ENCODE data around the gene KHDC1. TPM values are rescaled to one million over a fixed set of nuclear protein-coding genes. Genes with fewer than 3 reads are reported as not detected.

Gene KHDC1
- total RNA-seq, 1 experiment from 2014 or later, result 9.1 TPM

- Histone ChIP-seq H4K20me1 (ENCODE audit: insufficient read depth) (no peaks in the 10 kb centered on the region), H3K4me1 (ENCODE audit: control insufficient read depth in 1 of 2, insufficient read depth in 2 of 2, low read length in 2 of 2) (peaks cover 0 to 3% of the 10 kb centered on the region in 2 experiments; a peak in 1 of 4 replicates), H3K9me3 (ENCODE audit: control insufficient read depth in 1 of 2, insufficient read depth in 1 of 2, low read depth in 1 of 2, low read length in 2 of 2) (no peaks in the 10 kb centered on the region), H3K4me2 (ENCODE audit: low read length) (no peak overlapping the region), H3K27ac (ENCODE audit: low read depth, low read length) (no peak overlapping the region), H3K9me2 (ENCODE audit: insufficient read depth) (no peaks in the 10 kb centered on the region), H3K27me3 (ENCODE audit: insufficient read depth, low read length) (no peaks in the 10 kb centered on the region), H3K9ac (ENCODE audit: low read length) (no peak overlapping the region), H3K79me2 (ENCODE audit: insufficient read depth, low read length) (no peaks in the 10 kb centered on the region), H2AFZ (ENCODE audit: low read depth, low read length, poor library complexity, severe bottlenecking) (no peak overlapping the region), H3K36me3 (ENCODE audit: control insufficient read depth in 1 of 2, insufficient read depth in 2 of 2, low read length in 2 of 2) (no peaks in the 10 kb centered on the region), H3K4me3 (replicated peaks in 1 of 2; ENCODE audit: low read depth in 1 of 2, low read length in 2 of 2) (no peak overlapping the region)
- TF ChIP-seq EGR1 (IDR thresholded peaks at IDR 0.05; ENCODE audit: low read depth), result no peak
- ATAC-seq (no peak), DNase-seq (ENCODE audit: low read depth, low spot score) (no peak)
- ChIA-PET POLR2A (no interaction called here), CTCF (no interaction called here), RAD21 (ENCODE audit: low non-redundant PET in 1 of 2, low total read pairs in 2 of 2, uncharacterized antibody in 2 of 2, unreplicated experiment in 2 of 2) (interaction anchor here in 1 of 2 experiments (0.6 kb wide), 1 partner anchor 9 kb away, joined by 6 read pairs; no protein-coding TSS in a partner anchor)
- intact Hi-C loops (cut with micrococcal nuclease), result no loop called here
- no TSS peak for BruUV-seq (replicated peaks)
Measured at GRCh38 chr6:73200735-73201134, 62.3 kb downstream of the KHDC1 start.

GRCh38 chr6:73200247-73200646 lies 62.7 kb downstream of the KHDC1 start:
- ChIA-PET RAD21 (ENCODE audit: low non-redundant PET in 1 of 2, low total read pairs in 2 of 2, uncharacterized antibody in 2 of 2, unreplicated experiment in 2 of 2) (no interaction called here), POLR2A (no interaction called here), CTCF (no interaction called here)
- Histone ChIP-seq H3K9me3 (ENCODE audit: control insufficient read depth in 1 of 2, insufficient read depth in 1 of 2, low read depth in 1 of 2, low read length in 2 of 2) (no peaks in the 10 kb centered on the region), H3K36me3 (ENCODE audit: control insufficient read depth in 1 of 2, insufficient read depth in 2 of 2, low read length in 2 of 2) (no peaks in the 10 kb centered on the region), H3K79me2 (ENCODE audit: insufficient read depth, low read length) (no peaks in the 10 kb centered on the region), H2AFZ (ENCODE audit: low read depth, low read length, poor library complexity, severe bottlenecking) (no peak overlapping the region), H3K4me1 (ENCODE audit: control insufficient read depth in 1 of 2, insufficient read depth in 2 of 2, low read length in 2 of 2) (peaks cover 0 to 3% of the 10 kb centered on the region in 2 experiments; a peak in 1 of 4 replicates), H3K27ac (ENCODE audit: low read depth, low read length) (no peak overlapping the region), H3K9me2 (ENCODE audit: insufficient read depth) (no peaks in the 10 kb centered on the region), H3K4me2 (ENCODE audit: low read length) (no peak overlapping the region), H4K20me1 (ENCODE audit: insufficient read depth) (no peaks in the 10 kb centered on the region), H3K9ac (ENCODE audit: low read length) (no peak overlapping the region), H3K27me3 (ENCODE audit: insufficient read depth, low read length) (no peaks in the 10 kb centered on the region), H3K4me3 (replicated peaks in 1 of 2; ENCODE audit: low read depth in 1 of 2, low read length in 2 of 2) (no peak overlapping the region)
- TF ChIP-seq, protein P1, sequence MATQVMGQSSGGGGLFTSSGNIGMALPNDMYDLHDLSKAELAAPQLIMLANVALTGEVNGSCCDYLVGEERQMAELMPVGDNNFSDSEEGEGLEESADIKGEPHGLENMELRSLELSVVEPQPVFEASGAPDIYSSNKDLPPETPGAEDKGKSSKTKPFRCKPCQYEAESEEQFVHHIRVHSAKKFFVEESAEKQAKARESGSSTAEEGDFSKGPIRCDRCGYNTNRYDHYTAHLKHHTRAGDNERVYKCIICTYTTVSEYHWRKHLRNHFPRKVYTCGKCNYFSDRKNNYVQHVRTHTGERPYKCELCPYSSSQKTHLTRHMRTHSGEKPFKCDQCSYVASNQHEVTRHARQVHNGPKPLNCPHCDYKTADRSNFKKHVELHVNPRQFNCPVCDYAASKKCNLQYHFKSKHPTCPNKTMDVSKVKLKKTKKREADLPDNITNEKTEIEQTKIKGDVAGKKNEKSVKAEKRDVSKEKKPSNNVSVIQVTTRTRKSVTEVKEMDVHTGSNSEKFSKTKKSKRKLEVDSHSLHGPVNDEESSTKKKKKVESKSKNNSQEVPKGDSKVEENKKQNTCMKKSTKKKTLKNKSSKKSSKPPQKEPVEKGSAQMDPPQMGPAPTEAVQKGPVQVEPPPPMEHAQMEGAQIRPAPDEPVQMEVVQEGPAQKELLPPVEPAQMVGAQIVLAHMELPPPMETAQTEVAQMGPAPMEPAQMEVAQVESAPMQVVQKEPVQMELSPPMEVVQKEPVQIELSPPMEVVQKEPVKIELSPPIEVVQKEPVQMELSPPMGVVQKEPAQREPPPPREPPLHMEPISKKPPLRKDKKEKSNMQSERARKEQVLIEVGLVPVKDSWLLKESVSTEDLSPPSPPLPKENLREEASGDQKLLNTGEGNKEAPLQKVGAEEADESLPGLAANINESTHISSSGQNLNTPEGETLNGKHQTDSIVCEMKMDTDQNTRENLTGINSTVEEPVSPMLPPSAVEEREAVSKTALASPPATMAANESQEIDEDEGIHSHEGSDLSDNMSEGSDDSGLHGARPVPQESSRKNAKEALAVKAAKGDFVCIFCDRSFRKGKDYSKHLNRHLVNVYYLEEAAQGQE (IDR thresholded peaks at IDR 0.05; ENCODE audit: low read depth), result no peak
- TF ChIP-seq ZFX (IDR thresholded peaks at IDR 0.05) (no peak), SIN3A (IDR thresholded peaks at IDR 0.05; ENCODE audit: low read depth) (no peak), ELF1 (IDR thresholded peaks at IDR 0.05; ENCODE audit: borderline replicate concordance, low read depth) (no peak), POLR2A (IDR thresholded peaks at IDR 0.05; ENCODE audit: borderline replicate concordance, extremely low read depth, insufficient read depth, insufficient read length) (no peak), EZH2 (IDR thresholded peaks at IDR 0.05) (no peak), POLR2AphosphoS5 (IDR thresholded peaks at IDR 0.05; ENCODE audit: low read depth, low read length) (no peak)
- ATAC-seq, result no peak
- DNase-seq (ENCODE audit: low read depth, low spot score), result no peak
- no TSS peak for BruUV-seq (replicated peaks)
- intact Hi-C loops (cut with micrococcal nuclease), result no loop called here
